Panc1 (cell line): Measurements from ENCODE around the gene RPUSD3.

Experiments used
- CTCF ChIP-seq: fragments of 450-650 bp; IDR thresholded peaks from 2 replicates; pipeline ENCODE4 v1.5.1; 2017; ENCODE audit warnings: mild to moderate bottlenecking
- TF ChIP-seq, protein P1 (sequence below), 2 experiments: IDR thresholded peaks; 2 replicates each; pipeline ENCODE4 v1.6.1; 2011 to 2012; ENCODE audit warnings: low read depth in 2 of 2, control low read depth in 1 of 2, low read length in 1 of 2, mild to moderate bottlenecking in 1 of 2, moderate library complexity in 1 of 2; ENCODE audit not compliant: insufficient read depth in 1 of 2

DNA sequence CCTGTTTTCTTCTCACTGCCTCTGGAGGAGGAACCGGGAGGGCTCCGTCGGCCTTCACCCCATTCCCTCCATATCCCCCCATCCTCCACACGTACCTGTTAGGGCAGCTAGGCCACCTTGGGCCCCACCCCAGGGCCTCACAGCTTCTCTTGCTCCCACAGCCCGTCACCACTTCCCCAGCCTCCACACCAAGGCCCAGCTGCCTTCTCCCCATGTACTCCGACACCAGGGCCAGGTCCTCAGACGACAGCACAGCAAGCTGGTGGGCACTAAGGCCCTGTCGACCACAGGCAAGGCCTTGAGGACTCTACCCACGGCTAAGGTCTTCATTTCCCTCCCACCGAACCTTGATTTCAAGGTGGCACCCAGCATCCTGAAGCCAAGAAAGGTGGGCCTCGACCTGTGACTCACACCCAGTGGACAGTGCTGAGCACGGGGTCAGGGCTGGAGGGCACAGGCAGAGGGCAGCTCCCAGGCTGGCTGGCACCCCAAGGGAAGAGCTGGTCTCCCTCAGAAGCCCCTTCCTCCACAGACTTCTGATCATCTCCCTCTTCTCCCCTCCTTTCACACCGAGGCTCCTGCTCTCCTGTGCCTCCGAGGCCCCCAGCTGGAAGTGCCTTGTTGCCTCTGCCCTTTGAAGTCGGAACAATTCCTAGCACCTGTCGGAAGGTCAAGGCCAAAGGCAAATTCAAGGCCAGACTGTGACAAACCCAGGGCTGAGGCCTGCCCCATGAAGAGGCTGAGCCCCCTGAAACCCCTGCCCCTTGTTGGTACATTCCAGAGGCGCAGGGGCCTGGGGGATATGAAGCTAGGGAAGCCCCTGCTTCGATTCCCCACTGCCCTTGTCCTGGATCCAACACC lies 9.1 kb downstream of the RPUSD3 start:
- TF ChIP-seq CTCF = no peak
- TF ChIP-seq, protein P1, sequence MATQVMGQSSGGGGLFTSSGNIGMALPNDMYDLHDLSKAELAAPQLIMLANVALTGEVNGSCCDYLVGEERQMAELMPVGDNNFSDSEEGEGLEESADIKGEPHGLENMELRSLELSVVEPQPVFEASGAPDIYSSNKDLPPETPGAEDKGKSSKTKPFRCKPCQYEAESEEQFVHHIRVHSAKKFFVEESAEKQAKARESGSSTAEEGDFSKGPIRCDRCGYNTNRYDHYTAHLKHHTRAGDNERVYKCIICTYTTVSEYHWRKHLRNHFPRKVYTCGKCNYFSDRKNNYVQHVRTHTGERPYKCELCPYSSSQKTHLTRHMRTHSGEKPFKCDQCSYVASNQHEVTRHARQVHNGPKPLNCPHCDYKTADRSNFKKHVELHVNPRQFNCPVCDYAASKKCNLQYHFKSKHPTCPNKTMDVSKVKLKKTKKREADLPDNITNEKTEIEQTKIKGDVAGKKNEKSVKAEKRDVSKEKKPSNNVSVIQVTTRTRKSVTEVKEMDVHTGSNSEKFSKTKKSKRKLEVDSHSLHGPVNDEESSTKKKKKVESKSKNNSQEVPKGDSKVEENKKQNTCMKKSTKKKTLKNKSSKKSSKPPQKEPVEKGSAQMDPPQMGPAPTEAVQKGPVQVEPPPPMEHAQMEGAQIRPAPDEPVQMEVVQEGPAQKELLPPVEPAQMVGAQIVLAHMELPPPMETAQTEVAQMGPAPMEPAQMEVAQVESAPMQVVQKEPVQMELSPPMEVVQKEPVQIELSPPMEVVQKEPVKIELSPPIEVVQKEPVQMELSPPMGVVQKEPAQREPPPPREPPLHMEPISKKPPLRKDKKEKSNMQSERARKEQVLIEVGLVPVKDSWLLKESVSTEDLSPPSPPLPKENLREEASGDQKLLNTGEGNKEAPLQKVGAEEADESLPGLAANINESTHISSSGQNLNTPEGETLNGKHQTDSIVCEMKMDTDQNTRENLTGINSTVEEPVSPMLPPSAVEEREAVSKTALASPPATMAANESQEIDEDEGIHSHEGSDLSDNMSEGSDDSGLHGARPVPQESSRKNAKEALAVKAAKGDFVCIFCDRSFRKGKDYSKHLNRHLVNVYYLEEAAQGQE (IDR thresholded peaks at IDR 0.05; ENCODE audit: insufficient read depth in 1 of 2, low read depth in 2 of 2, low read length in 1 of 2) = no peak
